ENCODE measurements around the gene CDRT15.
"Not testable (repeated sequence)": the region's sequence is repeated elsewhere in the genome, so short reads cannot be mapped to it uniquely, and the experiment has no call there.

CDRT15 gene

GRCh38 chr17:14236762-14237161 is at the start of gene CDRT15:
CDRT15 (minus strand) TSS chr17:14236862; CDS start chr17:14236833, 29 bp downstream.
- H3K4me1 Mint-ChIP-seq (ENCODE audit: low read depth); H3K27me3 Mint-ChIP-seq; H3K36me3 Mint-ChIP-seq (ENCODE audit: low read depth); H3K4me3 Mint-ChIP-seq; H3K27ac Mint-ChIP-seq; H3K9me3 Mint-ChIP-seq: not testable (repeated sequence)

GRCh38 chr17:14282726-14283125 is 46.1 kb upstream of the CDRT15 start:
- peaks cover 10% of the 10 kb centered on the region for H3K27me3 Mint-ChIP-seq
- no peaks in the 10 kb centered on the region for H3K9me3 Mint-ChIP-seq
- H3K4me3 Mint-ChIP-seq = no peak overlapping the region

GRCh38 chr17:14281530-14281929 is 44.9 kb upstream of the CDRT15 start:
- Mint-ChIP-seq H3K27me3 (peaks cover 14% of the 10 kb centered on the region), H3K36me3 (ENCODE audit: low read depth) (no peaks in the 10 kb centered on the region), H3K9me3 (no peaks in the 10 kb centered on the region), H3K27ac (no peak overlapping the region), H3K4me1 (ENCODE audit: low read depth) (no peaks in the 10 kb centered on the region), H3K4me3 (no peak overlapping the region)

More at GRCh38 chr17:14282726-14283125, 46.1 kb upstream of the CDRT15 start:
- H3K27ac Mint-ChIP-seq = no peak overlapping the region
- H3K36me3 Mint-ChIP-seq (ENCODE audit: low read depth) = no peaks in the 10 kb centered on the region
- no peaks in the 10 kb centered on the region for H3K4me1 Mint-ChIP-seq (ENCODE audit: low read depth)

GRCh38 chr17:14276535-14277250 is 40.0 kb upstream of the CDRT15 start:
- no peaks in the 10 kb centered on the region for H3K36me3 Mint-ChIP-seq (ENCODE audit: low read depth)
- no peaks in the 10 kb centered on the region for H3K4me1 Mint-ChIP-seq (ENCODE audit: low read depth)
- peaks cover 10% of the 10 kb centered on the region for H3K27me3 Mint-ChIP-seq
- H3K9me3 Mint-ChIP-seq = peaks cover 12% of the 10 kb centered on the region
- no peak overlapping the region for H3K27ac Mint-ChIP-seq
- H3K4me3 Mint-ChIP-seq = no peak overlapping the region

GRCh38 chr17:14270508-14270907 is 33.8 kb upstream of the CDRT15 start:
- Mint-ChIP-seq H3K4me3 (no peak overlapping the region), H3K36me3 (ENCODE audit: low read depth) (no peaks in the 10 kb centered on the region), H3K27me3 (no peaks in the 10 kb centered on the region), H3K9me3 (peaks cover 10% of the 10 kb centered on the region), H3K27ac (no peak overlapping the region), H3K4me1 (ENCODE audit: low read depth) (no peaks in the 10 kb centered on the region)

GRCh38 chr17:14269473-14269872 is 32.8 kb upstream of the CDRT15 start:
- Mint-ChIP-seq H3K9me3 (peaks cover 8% of the 10 kb centered on the region), H3K27me3 (no peaks in the 10 kb centered on the region), H3K27ac (no peak overlapping the region), H3K4me3 (no peak overlapping the region), H3K36me3 (ENCODE audit: low read depth) (no peaks in the 10 kb centered on the region), H3K4me1 (ENCODE audit: low read depth) (no peaks in the 10 kb centered on the region)

- Mint-ChIP-seq H3K27ac (no peak overlapping the region), H3K27me3 (no peaks in the 10 kb centered on the region), H3K9me3 (peaks cover 5% of the 10 kb centered on the region), H3K4me3 (no peak overlapping the region), H3K4me1 (ENCODE audit: low read depth) (no peaks in the 10 kb centered on the region), H3K36me3 (ENCODE audit: low read depth) (no peaks in the 10 kb centered on the region)
These were observed 31.6 kb upstream of the CDRT15 start for GRCh38 chr17:14268264-14268663.

GRCh38 chr17:14261406-14261805 is 24.7 kb upstream of the CDRT15 start:
- no peaks in the 10 kb centered on the region for H3K4me1 Mint-ChIP-seq (ENCODE audit: low read depth)
- H3K9me3 Mint-ChIP-seq = no peaks in the 10 kb centered on the region
- H3K27me3 Mint-ChIP-seq = no peaks in the 10 kb centered on the region
- H3K27ac Mint-ChIP-seq = no peak overlapping the region
- H3K36me3 Mint-ChIP-seq (ENCODE audit: low read depth) = no peaks in the 10 kb centered on the region
- no peak overlapping the region for H3K4me3 Mint-ChIP-seq

- H3K9me3 Mint-ChIP-seq = no peaks in the 10 kb centered on the region
- no peak overlapping the region for H3K4me3 Mint-ChIP-seq
- H3K36me3 Mint-ChIP-seq (ENCODE audit: low read depth) = no peaks in the 10 kb centered on the region
- no peak overlapping the region for H3K27ac Mint-ChIP-seq
- no peaks in the 10 kb centered on the region for H3K4me1 Mint-ChIP-seq (ENCODE audit: low read depth)
- no peaks in the 10 kb centered on the region for H3K27me3 Mint-ChIP-seq
These were observed 9.0 kb upstream of the CDRT15 start for GRCh38 chr17:14245629-14246028.

GRCh38 chr17:14245002-14245401 is 8.3 kb upstream of the CDRT15 start:
- no peaks in the 10 kb centered on the region for H3K36me3 Mint-ChIP-seq (ENCODE audit: low read depth)

GRCh38 chr17:14239271-14239670 is 2.6 kb upstream of the CDRT15 start:
- not testable (repeated sequence) for H3K36me3 Mint-ChIP-seq (ENCODE audit: low read depth); H3K4me1 Mint-ChIP-seq (ENCODE audit: low read depth); H3K9me3 Mint-ChIP-seq; H3K4me3 Mint-ChIP-seq; H3K27ac Mint-ChIP-seq; H3K27me3 Mint-ChIP-seq

More at GRCh38 chr17:14245002-14245401, 8.3 kb upstream of the CDRT15 start:
- Mint-ChIP-seq H3K27ac (no peak overlapping the region), H3K4me1 (ENCODE audit: low read depth) (no peaks in the 10 kb centered on the region), H3K9me3 (no peaks in the 10 kb centered on the region), H3K27me3 (no peaks in the 10 kb centered on the region), H3K4me3 (no peak overlapping the region)

GRCh38 chr17:14236032-14236431 is 630 bp downstream of the CDRT15 start:
- H3K27ac Mint-ChIP-seq; H3K4me1 Mint-ChIP-seq (ENCODE audit: low read depth); H3K36me3 Mint-ChIP-seq (ENCODE audit: low read depth); H3K9me3 Mint-ChIP-seq; H3K4me3 Mint-ChIP-seq; H3K27me3 Mint-ChIP-seq: not testable (repeated sequence)

- H3K27me3 Mint-ChIP-seq = not testable (repeated sequence)
These were observed 1.6 kb downstream of the CDRT15 start for GRCh38 chr17:14235047-14235446.

GRCh38 chr17:14231187-14231586 is 5.5 kb downstream of the CDRT15 start:
- not testable (repeated sequence) for H3K4me1 Mint-ChIP-seq (ENCODE audit: low read depth); H3K36me3 Mint-ChIP-seq (ENCODE audit: low read depth); H3K9me3 Mint-ChIP-seq; H3K4me3 Mint-ChIP-seq; H3K27ac Mint-ChIP-seq; H3K27me3 Mint-ChIP-seq

More at GRCh38 chr17:14235047-14235446, 1.6 kb downstream of the CDRT15 start:
- H3K4me3 Mint-ChIP-seq; H3K9me3 Mint-ChIP-seq; H3K27ac Mint-ChIP-seq; H3K36me3 Mint-ChIP-seq (ENCODE audit: low read depth); H3K4me1 Mint-ChIP-seq (ENCODE audit: low read depth): not testable (repeated sequence)

GRCh38 chr17:14228903-14229302 is 7.8 kb downstream of the CDRT15 start:
- Mint-ChIP-seq H3K27ac (no peak overlapping the region), H3K27me3 (no peaks in the 10 kb centered on the region), H3K4me3 (no peak overlapping the region), H3K4me1 (ENCODE audit: low read depth) (no peaks in the 10 kb centered on the region), H3K9me3 (peaks cover 8% of the 10 kb centered on the region), H3K36me3 (ENCODE audit: low read depth) (no peaks in the 10 kb centered on the region)

- Mint-ChIP-seq H3K27ac (no peak overlapping the region), H3K36me3 (ENCODE audit: low read depth) (no peaks in the 10 kb centered on the region), H3K27me3 (no peaks in the 10 kb centered on the region), H3K4me3 (no peak overlapping the region), H3K4me1 (ENCODE audit: low read depth) (no peaks in the 10 kb centered on the region), H3K9me3 (peaks cover 8% of the 10 kb centered on the region)
These were observed 9.6 kb downstream of the CDRT15 start for GRCh38 chr17:14227052-14227451.

Data from stimulated activated naive CD8-positive, alpha-beta T cell treated with anti-CD3 and anti-CD28 coated beads, Interleukin-15, Interleukin-2, amounts not matched to agents 100 ng/mL and 50 ng/mL, for 24 hours (primary cell).